ENCODE measurements around the gene IDE. TPM values are rescaled to one million over a fixed set of nuclear protein-coding genes. Genes with fewer than 3 reads are reported as not detected.

IDE gene
- total RNA-seq, 1 donor from 2014 or later: 17.2 TPM

- Mint-ChIP-seq H3K4me3 (ENCODE audit: unreplicated experiment) (no peak overlapping the region), H3K36me3 (ENCODE audit: unreplicated experiment) (no peaks in the 10 kb centered on the region), H3K27ac (ENCODE audit: unreplicated experiment) (no peak overlapping the region), H3K27me3 (ENCODE audit: unreplicated experiment) (no peaks in the 10 kb centered on the region), H3K4me1 (ENCODE audit: low read depth, unreplicated experiment) (peaks cover 1% of the 10 kb centered on the region), H3K9me3 (ENCODE audit: unreplicated experiment) (no peaks in the 10 kb centered on the region)
- DNase-seq: no peak
- TF ChIP-seq, protein P1, sequence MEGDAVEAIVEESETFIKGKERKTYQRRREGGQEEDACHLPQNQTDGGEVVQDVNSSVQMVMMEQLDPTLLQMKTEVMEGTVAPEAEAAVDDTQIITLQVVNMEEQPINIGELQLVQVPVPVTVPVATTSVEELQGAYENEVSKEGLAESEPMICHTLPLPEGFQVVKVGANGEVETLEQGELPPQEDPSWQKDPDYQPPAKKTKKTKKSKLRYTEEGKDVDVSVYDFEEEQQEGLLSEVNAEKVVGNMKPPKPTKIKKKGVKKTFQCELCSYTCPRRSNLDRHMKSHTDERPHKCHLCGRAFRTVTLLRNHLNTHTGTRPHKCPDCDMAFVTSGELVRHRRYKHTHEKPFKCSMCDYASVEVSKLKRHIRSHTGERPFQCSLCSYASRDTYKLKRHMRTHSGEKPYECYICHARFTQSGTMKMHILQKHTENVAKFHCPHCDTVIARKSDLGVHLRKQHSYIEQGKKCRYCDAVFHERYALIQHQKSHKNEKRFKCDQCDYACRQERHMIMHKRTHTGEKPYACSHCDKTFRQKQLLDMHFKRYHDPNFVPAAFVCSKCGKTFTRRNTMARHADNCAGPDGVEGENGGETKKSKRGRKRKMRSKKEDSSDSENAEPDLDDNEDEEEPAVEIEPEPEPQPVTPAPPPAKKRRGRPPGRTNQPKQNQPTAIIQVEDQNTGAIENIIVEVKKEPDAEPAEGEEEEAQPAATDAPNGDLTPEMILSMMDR (IDR thresholded peaks at IDR 0.05; ENCODE audit: partially characterized antibody, unreplicated experiment): no peak
These were observed 26.2 kb downstream of the IDE start for GRCh38 chr10:92547676-92548075.

GRCh38 chr10:92545556-92545955, 28.3 kb downstream of the IDE start:
- Mint-ChIP-seq H3K9me3 (ENCODE audit: unreplicated experiment) (no peaks in the 10 kb centered on the region), H3K36me3 (ENCODE audit: unreplicated experiment) (no peaks in the 10 kb centered on the region), H3K27ac (ENCODE audit: unreplicated experiment) (no peak overlapping the region), H3K4me1 (ENCODE audit: low read depth, unreplicated experiment) (peaks cover 5% of the 10 kb centered on the region), H3K4me3 (ENCODE audit: unreplicated experiment) (no peak overlapping the region), H3K27me3 (ENCODE audit: unreplicated experiment) (no peaks in the 10 kb centered on the region)
- TF ChIP-seq, protein P1 (IDR thresholded peaks at IDR 0.05; ENCODE audit: partially characterized antibody, unreplicated experiment): no peak
- DNase-seq: no peak

GRCh38 chr10:92544296-92544695, 29.6 kb downstream of the IDE start:
- H3K27ac Mint-ChIP-seq (ENCODE audit: unreplicated experiment): no peak overlapping the region
- peaks cover 5% of the 10 kb centered on the region for H3K4me1 Mint-ChIP-seq (ENCODE audit: low read depth, unreplicated experiment)
- H3K4me3 Mint-ChIP-seq (ENCODE audit: unreplicated experiment): no peak overlapping the region
- TF ChIP-seq, protein P1 (IDR thresholded peaks at IDR 0.05; ENCODE audit: partially characterized antibody, unreplicated experiment): no peak
- no peaks in the 10 kb centered on the region for H3K36me3 Mint-ChIP-seq (ENCODE audit: unreplicated experiment)
- no peaks in the 10 kb centered on the region for H3K9me3 Mint-ChIP-seq (ENCODE audit: unreplicated experiment)
- H3K27me3 Mint-ChIP-seq (ENCODE audit: unreplicated experiment): no peaks in the 10 kb centered on the region
- DNase-seq: no peak

- Mint-ChIP-seq H3K9me3 (ENCODE audit: unreplicated experiment) (no peaks in the 10 kb centered on the region), H3K27me3 (ENCODE audit: unreplicated experiment) (no peaks in the 10 kb centered on the region), H3K27ac (ENCODE audit: unreplicated experiment) (no peak overlapping the region), H3K36me3 (ENCODE audit: unreplicated experiment) (no peaks in the 10 kb centered on the region), H3K4me1 (ENCODE audit: low read depth, unreplicated experiment) (peaks cover 5% of the 10 kb centered on the region), H3K4me3 (ENCODE audit: unreplicated experiment) (no peak overlapping the region)
- TF ChIP-seq, protein P1 (IDR thresholded peaks at IDR 0.05; ENCODE audit: partially characterized antibody, unreplicated experiment): no peak
- no peak for DNase-seq
These were observed 31.4 kb downstream of the IDE start for GRCh38 chr10:92542458-92542857.

- H3K27me3 Mint-ChIP-seq (ENCODE audit: unreplicated experiment): no peaks in the 10 kb centered on the region
- no peak overlapping the region for H3K4me3 Mint-ChIP-seq (ENCODE audit: unreplicated experiment)
- H3K36me3 Mint-ChIP-seq (ENCODE audit: unreplicated experiment): no peaks in the 10 kb centered on the region
- TF ChIP-seq, protein P1 (IDR thresholded peaks at IDR 0.05; ENCODE audit: partially characterized antibody, unreplicated experiment): no peak
- DNase-seq: no peak
- H3K9me3 Mint-ChIP-seq (ENCODE audit: unreplicated experiment): no peaks in the 10 kb centered on the region
- no peak overlapping the region for H3K27ac Mint-ChIP-seq (ENCODE audit: unreplicated experiment)
- peaks cover 5% of the 10 kb centered on the region for H3K4me1 Mint-ChIP-seq (ENCODE audit: low read depth, unreplicated experiment)
These were observed 32.3 kb downstream of the IDE start for GRCh38 chr10:92541583-92541982.

Data from glutamatergic neuron (in vitro differentiated cells).